HG03565 (cell line): ENCODE data around the gene AADAC.
"Not testable (repeated sequence)": the region's sequence is repeated elsewhere in the genome, so short reads cannot be mapped to it uniquely, and the experiment has no call there.

Experiments used
- ATAC-seq: cut with Tn5 transposase; IDR thresholded peaks from one replicate; pipeline ENCODE4 v1.9.1; 2021; ENCODE audit warnings: mild to moderate bottlenecking, moderate library complexity; ENCODE audit not compliant: unreplicated experiment

The AADAC gene

DNA sequence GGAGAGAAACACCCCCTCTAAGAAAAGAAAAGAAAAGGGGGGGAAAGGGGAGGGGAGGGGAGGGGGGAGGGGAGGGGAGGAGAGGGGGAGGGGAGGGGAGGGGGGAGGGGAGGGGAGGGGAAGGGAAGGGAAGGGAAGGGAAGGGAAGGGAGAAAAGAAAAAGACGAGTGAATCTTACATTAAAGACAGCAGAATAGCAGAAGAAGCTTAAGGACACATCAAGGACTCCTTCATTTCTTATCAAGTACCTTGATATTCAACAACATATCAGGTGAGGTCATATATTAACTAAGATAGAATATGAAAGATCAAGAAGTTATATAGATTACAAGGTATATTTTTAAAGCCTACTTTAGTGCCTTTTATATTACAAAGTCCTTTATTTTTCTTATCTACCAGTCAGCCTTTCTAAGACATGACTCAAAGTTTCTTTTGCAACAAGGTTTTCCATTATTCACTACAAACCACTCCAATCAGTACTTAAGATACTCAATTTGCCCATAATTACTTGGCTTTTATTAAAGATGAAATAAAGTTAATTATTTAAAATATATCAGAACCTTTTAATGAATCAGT lies 17.7 kb upstream of the AADAC start:
- ATAC-seq: no peak

DNA sequence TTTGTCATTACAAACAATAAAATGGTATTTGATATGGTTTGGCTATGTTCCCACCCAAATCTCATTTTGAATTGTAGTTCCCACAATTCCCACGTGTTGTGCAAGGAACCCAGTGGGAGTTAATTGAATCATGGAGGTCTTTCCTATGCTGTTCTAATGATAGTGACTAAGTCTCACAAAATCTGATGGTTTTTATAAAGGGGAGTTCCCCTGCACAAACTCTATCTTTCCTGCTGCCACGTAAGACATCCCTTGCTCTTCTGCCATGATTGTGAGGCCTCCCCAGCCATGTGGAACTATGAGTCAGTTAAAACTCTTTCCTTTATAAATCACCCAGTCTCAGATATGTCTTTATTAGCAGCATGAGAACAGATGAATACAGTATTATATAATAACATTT lies 15.4 kb upstream of the AADAC start:
- ATAC-seq: no peak

DNA sequence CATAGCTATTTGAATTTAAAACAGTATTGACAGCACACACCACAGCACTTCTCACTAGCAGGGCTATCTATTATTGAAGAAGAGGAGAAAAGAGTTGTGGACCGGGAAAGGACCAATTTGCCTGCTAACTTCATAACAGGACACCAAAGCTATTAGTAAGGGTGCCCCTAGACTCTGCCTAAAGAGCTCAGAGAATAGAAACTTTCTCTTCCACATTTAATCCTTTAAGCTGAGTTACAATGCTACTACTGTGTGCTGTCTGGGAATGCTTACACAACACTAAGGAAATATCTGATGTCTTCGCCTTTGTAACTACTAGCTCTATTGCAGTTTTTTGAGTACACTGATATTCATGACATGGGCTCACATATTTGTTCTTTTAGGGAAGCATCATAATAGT lies 13.5 kb upstream of the AADAC start:
- ATAC-seq: no peak

DNA sequence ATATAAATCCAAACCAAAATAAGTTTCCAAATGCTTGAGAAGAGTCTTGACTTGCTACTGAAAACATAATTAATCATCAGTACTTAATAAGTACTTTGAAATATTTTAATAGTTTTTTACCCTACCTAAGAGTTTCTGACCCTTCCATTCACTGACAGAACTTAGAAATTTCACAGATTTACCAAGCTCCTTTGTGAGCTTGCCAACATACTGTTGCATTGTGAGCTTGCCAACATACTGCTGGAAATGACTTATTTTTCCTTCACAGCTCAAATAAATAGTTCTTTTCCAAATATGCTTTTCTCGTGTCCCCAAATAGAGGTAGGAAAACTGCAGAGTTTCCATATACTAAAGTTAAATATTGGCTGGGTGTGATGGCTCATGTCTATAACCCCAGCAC lies 9.6 kb upstream of the AADAC start:
- ATAC-seq: no peak

DNA sequence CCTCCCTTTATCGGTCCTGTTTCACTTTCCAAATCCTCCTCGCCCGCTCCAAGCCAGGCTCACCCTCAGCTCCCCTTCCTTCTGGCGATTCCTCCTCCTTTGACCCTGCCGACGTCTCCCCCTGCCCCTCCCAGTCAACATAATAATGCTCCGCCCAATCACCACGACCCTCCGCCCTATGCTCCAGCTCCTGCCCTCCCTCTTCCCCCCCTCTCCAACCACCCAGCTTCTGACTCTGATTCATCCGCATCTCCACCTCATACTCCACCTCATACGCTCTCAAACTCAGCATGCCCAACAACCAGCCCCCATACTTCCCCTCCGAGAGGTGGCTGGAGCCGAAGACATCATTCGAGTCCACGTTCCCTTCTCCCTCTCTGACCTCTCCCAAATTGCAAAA lies 7.1 kb upstream of the AADAC start:
- ATAC-seq: no peak

DNA sequence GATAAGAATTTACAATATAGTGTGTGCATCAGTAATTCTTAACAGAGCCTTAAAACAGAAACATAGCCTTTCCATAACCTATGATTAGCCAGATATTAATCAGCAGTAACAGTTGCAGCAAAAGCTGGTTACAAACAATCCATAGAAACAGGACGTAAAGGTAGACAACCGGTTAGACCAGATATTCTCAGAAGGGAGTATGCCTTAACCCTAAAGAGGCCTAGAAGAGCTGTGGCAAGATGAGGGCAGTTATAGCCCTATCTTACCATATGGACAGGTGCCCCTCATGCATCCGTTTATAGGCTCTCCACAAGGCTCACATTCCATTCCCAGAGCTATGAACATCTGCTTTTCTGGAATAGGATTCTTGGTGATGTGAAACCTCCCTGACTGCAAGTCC lies 5.0 kb upstream of the AADAC start:
- ATAC-seq: not testable (repeated sequence)

DNA sequence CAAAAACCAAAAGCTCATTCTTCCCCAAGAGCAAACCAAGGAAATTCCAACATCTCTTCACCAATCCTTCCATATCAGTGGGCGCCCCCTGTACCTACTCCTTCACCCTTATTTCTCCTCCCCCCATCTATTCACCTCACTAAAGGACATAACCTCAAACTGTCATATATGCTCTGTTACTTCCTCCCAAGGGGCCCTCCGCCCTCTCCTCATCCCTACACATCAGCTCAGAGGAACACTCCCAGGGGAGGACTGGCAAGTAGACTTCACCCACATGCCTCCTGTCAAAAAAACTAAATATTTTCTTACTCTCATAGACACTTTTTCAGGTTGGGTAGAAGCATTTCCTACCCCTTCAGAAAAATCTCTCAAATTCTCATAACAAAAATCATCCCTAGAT lies 2.4 kb upstream of the AADAC start:
- ATAC-seq: no peak

DNA sequence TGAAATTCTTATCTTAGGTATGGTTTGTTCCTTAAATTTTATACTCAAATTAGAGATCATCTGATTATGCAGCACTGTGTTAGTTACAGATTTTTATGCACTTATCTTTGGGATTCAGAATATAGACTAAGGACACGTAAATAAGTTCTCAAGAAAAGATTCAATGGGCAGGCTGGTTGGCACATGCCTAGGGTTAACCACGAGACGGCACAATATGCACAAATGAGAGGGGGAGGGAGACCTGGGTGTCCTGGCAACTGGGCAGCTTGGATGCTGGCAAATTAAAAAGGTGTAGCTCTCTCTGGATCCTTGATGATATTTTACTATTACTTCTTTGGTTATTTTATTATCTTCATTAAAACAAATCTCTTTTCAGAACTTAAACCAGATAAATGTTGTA lies 672 bp downstream of the AADAC start:
- no peak for ATAC-seq

DNA sequence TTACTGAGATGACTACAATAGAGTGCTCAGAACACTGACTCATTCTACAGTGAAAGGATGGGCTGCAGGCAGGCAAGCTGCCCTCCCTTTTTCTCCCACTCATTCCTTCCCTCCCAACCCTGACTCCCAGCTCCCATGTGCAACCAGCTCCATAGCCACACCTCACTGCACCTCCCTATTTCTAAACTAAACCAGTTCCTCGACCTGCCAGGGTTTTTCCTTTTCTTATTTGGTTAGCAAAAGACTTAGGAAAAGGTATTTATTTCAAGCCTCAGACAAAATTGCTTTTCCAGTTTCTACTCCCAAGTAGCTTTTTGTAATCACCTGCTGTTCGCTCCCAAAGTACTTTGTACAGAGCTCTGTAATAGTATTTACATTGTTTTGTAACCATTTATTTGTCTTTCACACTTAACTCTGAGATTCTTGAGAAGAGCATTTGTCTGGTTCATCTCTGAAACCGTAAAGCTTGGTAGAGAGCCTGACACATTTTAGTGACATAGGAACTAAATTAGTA lies 2.2 kb downstream of the AADAC start:
- ATAC-seq: no peak

DNA sequence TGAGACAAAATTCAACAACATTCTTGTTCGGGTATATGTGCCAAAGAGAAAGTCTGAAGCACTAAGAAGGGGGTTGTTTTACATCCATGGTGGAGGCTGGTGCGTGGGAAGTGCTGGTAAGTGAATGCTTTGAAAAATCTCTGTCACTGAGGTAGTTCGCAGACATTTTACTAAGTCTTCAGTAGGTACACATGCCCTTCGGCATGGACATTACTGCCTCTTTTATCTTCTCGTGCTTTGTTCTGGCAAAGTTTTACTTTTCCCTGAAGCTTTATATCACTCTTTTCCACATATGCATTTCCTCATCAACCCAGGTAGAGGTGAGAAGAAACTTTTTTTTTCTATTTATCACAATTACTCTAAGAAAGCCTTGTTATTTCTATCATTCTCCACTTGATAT lies 3.6 kb downstream of the AADAC start:
- no peak for ATAC-seq

DNA sequence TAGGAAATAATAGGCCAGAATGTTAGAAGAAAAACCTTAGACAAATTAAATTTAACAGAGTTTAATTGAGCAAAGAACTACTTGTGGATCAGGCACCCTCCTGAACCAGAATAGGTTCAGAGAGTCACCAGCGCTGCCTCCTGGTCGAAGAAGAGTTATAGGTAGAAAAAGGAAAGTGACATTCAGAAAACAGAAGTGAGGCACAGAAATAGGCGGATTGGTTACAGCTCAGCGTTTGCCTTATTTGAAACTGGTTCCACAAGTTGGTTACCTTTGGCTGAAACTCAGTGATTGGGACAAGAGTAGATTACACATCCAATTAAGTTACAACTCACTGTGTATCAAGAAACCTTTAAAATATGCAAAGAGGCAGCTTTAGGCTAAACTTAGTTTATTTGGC lies 4.4 kb downstream of the AADAC start:
- no peak for ATAC-seq

DNA sequence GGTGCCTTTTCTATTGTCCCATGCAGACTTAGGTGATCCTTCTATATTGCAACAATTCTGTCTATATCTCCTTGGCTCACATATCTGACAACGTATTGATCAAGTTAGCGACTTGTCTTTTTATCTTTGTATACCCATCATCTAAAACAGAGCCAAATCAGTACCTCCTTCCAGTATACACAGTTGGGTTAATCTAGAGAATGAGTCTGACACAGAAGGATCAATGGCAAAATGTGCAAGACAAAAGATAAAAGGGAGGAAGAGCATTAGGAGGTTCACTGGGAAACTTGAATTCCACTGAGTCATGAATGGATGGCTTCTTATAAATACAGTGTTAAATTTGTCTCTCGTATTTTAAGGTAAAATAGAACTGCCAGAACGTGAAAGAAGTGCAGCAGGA lies 6.0 kb downstream of the AADAC start:
- ATAC-seq: no peak

DNA sequence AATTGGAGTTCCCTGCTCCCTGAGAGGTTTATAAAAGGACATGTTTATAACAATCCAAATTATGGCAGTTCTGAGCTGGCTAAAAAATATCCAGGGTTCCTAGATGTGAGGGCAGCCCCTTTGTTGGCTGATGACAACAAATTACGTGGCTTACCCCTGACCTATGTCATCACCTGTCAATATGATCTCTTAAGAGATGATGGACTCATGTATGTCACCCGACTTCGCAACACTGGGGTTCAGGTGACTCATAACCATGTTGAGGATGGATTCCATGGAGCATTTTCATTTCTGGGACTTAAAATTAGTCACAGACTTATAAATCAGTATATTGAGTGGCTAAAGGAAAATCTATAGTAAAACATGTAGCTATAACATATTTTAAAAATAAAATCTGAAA lies 13.9 kb downstream of the AADAC start:
- ATAC-seq: no peak

DNA sequence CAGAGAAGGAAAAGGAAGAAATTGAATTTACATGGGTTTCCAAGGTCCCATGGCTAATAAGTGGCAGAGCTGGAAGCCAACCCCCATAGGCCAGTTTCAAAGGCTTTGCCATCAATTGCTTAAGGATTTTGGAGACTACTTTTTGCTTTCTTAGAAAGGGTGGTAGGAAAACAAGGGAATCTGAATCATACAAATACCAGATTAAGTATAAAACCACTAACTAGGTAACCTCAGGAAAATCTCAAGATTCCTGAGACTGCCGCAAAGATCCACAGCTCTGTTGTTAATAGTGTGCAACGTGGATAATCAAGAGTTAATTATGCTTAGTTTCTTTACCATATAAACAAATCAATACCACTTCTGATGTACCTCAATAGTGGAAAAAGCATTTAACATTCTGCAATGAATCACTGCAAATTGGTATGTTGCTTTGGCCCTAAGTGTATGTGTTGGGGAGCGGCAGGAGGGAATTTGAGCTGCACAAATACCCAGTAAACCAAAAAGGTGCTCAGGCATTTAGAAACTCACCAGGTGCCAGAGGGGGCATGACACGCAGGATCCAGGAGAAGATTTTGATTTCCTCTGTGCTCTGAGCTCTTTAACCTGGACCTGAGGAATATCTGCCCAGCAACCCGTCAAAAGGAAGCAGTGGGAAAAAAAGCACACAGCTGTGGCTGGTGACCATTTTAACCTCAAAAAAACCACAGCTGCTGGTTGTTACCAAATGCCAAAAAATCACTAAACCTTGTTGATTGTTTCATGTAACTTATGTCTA lies 22.0 kb downstream of the AADAC start:
- ATAC-seq: no peak

DNA sequence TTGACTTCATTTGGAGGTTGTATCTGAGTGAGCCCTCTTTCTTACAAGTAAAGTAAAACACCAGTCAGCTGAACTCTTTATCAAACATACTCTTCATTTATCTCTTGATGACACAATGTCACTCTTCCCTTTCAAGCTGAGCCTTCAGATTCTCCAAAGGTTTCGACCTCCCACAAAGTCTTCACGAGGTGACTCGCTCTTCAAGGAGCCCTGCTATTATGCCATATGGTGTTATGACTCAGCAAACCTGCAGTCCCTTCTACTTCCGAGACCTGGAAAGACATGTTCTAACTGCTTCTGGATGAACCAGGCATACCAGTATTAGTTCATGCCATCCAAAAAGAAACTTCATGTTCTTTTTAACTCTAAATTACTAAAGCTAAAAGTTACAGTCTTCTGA lies 23.1 kb downstream of the AADAC start:
- no peak for ATAC-seq

DNA sequence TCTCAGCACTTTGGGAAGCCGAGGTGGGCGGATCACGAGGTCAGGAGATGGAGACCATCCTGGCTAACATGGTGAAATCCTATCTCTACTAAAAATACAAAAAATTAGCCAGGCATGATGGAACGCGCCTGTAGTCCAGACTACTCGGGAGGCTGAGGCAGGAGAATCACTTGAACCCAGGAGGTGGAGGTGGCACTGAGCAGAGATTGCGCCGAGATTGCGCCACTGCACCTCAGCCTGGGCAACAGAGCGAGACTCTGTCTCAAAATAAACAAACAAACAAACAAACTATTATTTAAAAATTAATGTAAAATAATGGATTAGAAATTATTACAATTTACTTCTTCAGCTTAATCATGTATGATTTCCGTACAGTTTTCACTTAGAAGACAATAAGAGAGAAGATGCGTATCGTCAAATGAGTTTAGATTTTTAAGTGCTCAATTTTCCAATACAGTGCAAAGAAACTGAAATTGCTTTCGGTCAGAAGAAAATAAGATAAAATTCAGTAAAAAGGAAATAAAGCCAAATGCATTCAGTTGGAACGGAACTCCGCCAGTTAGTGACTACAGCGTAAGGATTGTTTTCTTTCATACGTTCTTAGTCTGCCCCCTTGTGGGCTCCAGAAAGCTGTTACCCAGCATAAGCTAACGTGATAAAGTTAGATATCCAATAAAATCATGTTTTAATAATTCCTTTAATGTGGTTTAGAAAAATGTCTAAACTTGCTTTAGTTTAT lies 24.8 kb downstream of the AADAC start:
- ATAC-seq: peak; percentile 73

DNA sequence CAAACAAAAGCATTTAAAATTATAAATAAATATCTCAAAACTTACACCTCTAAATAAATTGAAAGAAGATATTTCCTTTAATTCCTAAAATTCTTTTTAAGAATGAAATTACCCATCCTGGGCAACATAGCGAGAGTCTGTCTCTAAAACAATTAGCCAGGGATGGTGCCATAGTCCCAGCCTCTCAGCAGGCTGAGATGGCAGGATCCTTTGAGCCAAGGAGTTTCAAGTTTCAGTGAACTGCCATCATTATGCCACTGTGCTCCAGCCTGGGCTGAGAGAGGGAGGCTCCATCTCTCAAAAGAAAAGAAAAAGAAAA lies 25.4 kb downstream of the AADAC start:
- ATAC-seq: no peak

DNA sequence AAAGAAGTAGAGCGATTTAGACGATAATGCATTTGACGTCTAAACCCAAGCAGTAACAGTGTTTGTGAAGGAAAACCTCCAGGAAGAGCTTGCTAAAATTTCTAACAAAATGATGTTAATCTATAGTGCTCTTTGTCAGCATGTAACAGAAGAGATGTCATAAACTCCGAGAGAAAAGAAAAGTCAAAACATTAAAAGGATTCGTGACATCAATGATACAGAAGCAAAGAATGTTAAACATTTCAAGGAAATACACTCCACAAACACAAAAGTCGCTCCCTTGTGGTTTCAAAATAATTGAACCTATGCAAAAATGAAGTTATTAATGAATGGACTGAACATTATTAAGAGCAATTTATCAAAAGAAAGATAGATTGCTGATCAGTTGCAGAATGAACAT lies 27.9 kb downstream of the AADAC start:
- no peak for ATAC-seq

DNA sequence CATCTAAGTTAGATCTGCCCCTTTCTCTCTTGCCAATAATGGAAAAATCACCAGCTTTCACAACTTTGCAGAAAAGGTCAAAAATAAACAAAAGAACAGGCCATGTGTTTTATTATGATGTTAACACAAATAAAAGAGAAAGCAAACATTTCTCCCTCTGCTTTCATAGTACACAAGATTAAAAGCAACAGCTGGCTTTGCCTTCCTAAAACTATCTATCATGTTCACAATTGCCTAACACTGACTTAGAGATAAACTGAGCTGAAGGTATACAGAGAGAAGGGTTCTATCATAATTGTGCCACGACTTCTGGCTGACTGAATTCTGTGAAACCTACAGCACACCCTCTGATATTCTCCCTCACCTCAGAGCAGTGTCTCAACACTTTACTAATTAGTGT lies 29.4 kb downstream of the AADAC start:
- ATAC-seq: no peak

DNA sequence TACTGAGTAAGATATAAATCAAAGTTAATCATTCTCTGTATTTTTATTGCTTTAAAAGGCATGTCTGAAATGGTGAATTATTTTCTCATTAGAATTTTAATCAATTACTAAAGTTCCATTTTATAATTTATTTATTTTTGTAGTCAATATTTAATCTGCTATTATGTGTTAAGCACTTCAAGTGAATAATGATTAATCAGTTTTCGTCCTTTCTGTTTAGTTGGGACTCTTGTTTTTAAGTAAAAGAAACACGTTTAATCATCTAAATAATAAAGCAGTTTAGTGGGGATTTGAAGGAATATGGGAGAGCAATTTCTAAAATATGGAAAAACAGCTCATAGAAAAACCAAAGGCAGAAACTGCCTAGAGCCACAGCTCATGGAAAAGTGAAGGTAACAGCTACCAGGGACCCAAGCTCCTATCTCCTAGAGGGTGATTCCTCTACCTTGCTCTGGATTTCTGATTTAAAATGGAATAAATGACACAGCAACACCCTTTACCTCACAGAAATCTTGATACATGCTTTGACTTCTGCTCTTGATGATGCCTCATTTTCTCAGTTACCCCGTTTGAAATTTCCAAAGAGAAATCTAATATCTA lies 31.5 kb downstream of the AADAC start:
- ATAC-seq: no peak

DNA sequence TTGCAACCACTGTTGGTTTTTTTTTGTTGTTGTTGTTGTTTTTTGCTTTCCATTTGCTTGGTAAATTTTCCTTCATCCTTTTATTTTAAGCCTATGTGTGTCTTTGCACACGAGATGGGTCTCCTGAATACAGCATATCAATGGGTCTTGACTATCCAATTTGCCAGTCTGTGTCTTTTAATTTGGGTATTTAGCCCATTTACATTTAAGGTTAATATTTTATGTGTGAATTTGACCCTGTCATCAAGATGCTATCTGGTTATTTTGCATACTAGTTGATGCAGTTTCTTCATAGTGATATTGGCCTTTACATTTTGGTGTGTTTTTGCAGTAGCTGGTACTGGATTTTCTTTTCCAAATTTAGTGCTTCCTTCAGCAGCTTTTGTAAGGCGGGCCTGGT lies 36.1 kb downstream of the AADAC start:
- ATAC-seq: not testable (repeated sequence)
